Measurements from ENCODE around the gene SLC13A3. TPM values are rescaled to one million over a fixed set of nuclear protein-coding genes. Genes with fewer than 3 reads are reported as not detected.

Gene SLC13A3
- total RNA-seq, 4 donors from 2014 or later, result 5.7 to 11.6 (median 9.3) TPM

- WGBS, 2 donors, result 69 to 72% methylated on average over 5 of the region's 5 CpGs
- Histone ChIP-seq H3K36me3 (no peaks in the 10 kb centered on the region), H3K27me3 (no peaks in the 10 kb centered on the region), H3K9me3 (no peaks in the 10 kb centered on the region), H3K4me1 (peaks cover 0 to 19% (median 6%) of the 10 kb centered on the region in 4 donors), H3K4me3 (no peak overlapping the region), H3K27ac (no peak overlapping the region)
- TF ChIP-seq CTCF (IDR thresholded peaks at IDR 0.05) (no peak), POLR2A (IDR thresholded peaks at IDR 0.05) (no peak), EP300 (IDR thresholded peaks at IDR 0.05) (no peak)
- no peak for DNase-seq (ENCODE audit: low spot score in 2 of 2)
Observed at GRCh38 chr20:46635514-46636136, 15.6 kb downstream of the SLC13A3 start.

GRCh38 chr20:46634528-46634927 lies 16.7 kb downstream of the SLC13A3 start:
- H3K4me1 ChIP-seq, result peaks cover 0 to 19% (median 6%) of the 10 kb centered on the region in 4 donors
- H3K4me3 ChIP-seq, result no peak overlapping the region
- H3K9me3 ChIP-seq, result peaks cover 0 to 11% (median 2%) of the 10 kb centered on the region in 4 donors
- DNase-seq (ENCODE audit: low spot score in 2 of 2), result no peak
- WGBS, 2 donors, result 68 to 80% methylated on average over 3 to 5 of the region's 6 CpGs
- H3K36me3 ChIP-seq, result no peaks in the 10 kb centered on the region
- H3K27ac ChIP-seq, result no peak overlapping the region
- TF ChIP-seq POLR2A (IDR thresholded peaks at IDR 0.05), result no peak
- no peak for TF ChIP-seq CTCF (IDR thresholded peaks at IDR 0.05)
- no peak for TF ChIP-seq EP300 (IDR thresholded peaks at IDR 0.05)
- H3K27me3 ChIP-seq, result no peaks in the 10 kb centered on the region

GRCh38 chr20:46631874-46632446 lies 19.3 kb downstream of the SLC13A3 start:
- Histone ChIP-seq H3K9me3 (peaks cover 0 to 26% (median 5%) of the 10 kb centered on the region in 4 donors), H3K36me3 (no peaks in the 10 kb centered on the region), H3K27me3 (no peaks in the 10 kb centered on the region), H3K4me3 (no peak overlapping the region), H3K27ac (peak overlapping the region in 2 of 4 donors; percentile 58 to 67), H3K4me1 (no peaks in the 10 kb centered on the region)
- DNase-seq (ENCODE audit: low spot score in 2 of 2), result no peak
- no peak for TF ChIP-seq EP300 (IDR thresholded peaks at IDR 0.05)
- no peak for TF ChIP-seq CTCF (IDR thresholded peaks at IDR 0.05)
- no peak for TF ChIP-seq POLR2A (IDR thresholded peaks at IDR 0.05)
- WGBS, 2 donors, result 72 to 77% methylated on average over 7 of the region's 7 CpGs

- H3K27me3 ChIP-seq, result no peaks in the 10 kb centered on the region
- peaks cover 0 to 26% (median 5%) of the 10 kb centered on the region in 4 donors for H3K9me3 ChIP-seq
- TF ChIP-seq POLR2A (IDR thresholded peaks at IDR 0.05) (no peak), CTCF (IDR thresholded peaks at IDR 0.05) (no peak), EP300 (IDR thresholded peaks at IDR 0.05) (no peak)
- H3K27ac ChIP-seq, result peak overlapping the region in 2 of 4 donors; percentile 58 to 67
- H3K4me1 ChIP-seq, result no peaks in the 10 kb centered on the region
- WGBS, 2 donors, result 43 to 60% methylated on average over 8 of the region's 8 CpGs
- H3K4me3 ChIP-seq, result no peak overlapping the region
- no peak for DNase-seq (ENCODE audit: low spot score in 2 of 2)
- H3K36me3 ChIP-seq, result no peaks in the 10 kb centered on the region
Observed at GRCh38 chr20:46631212-46631869, 19.9 kb downstream of the SLC13A3 start.

GRCh38 chr20:46630306-46630705 lies 21.0 kb downstream of the SLC13A3 start:
- Histone ChIP-seq H3K4me1 (no peaks in the 10 kb centered on the region), H3K9me3 (peaks cover 0 to 26% (median 5%) of the 10 kb centered on the region in 4 donors), H3K27ac (no peak overlapping the region), H3K27me3 (no peaks in the 10 kb centered on the region), H3K4me3 (no peak overlapping the region), H3K36me3 (no peaks in the 10 kb centered on the region)
- no peak for DNase-seq (ENCODE audit: low spot score in 2 of 2)
- TF ChIP-seq CTCF (IDR thresholded peaks at IDR 0.05), result no peak
- TF ChIP-seq EP300 (IDR thresholded peaks at IDR 0.05), result no peak
- no peak for TF ChIP-seq POLR2A (IDR thresholded peaks at IDR 0.05)
- WGBS, 2 donors, result 78 to 82% methylated on average over 5 of the region's 5 CpGs

Measured in tibial nerve (tissue), 4 donors.